ENCODE data around the gene DMD.

GRCh38 chrX:32614707-32615106 lies 596.6 kb downstream of the DMD start:
- TF ChIP-seq POLR2AphosphoS5 (IDR thresholded peaks at IDR 0.05; ENCODE audit: low read depth, low read length) (no peak), REST (IDR thresholded peaks at IDR 0.05; ENCODE audit: insufficient read depth in 1 of 2, low read depth in 2 of 2, low read length in 2 of 2) (no peak), SIN3A (IDR thresholded peaks at IDR 0.05; ENCODE audit: borderline replicate concordance, insufficient read depth, low read length) (no peak), TAF1 (IDR thresholded peaks at IDR 0.05; ENCODE audit: borderline replicate concordance, insufficient read depth, low read length) (no peak)
